ENCODE measurements around the gene BEND3. TPM values are rescaled to one million over a fixed set of nuclear protein-coding genes. Genes with fewer than 3 reads are reported as not detected.

BEND3 gene
- total and polyA plus RNA-seq, 2 of the 8 experiments (the other 6 are each of a cell fraction or from before 2014, with no cell fraction given) = 25.2 to 38.8 TPM

- 85% methylated on average over 2 of the region's 2 CpGs; no CpG with 5 or more reads in 1 of the 2 experiments for whole genome bisulfite sequencing, 2 experiments (ENCODE audit: extremely low coverage in 1 of 2, insufficient coverage in 1 of 2, insufficient read length in 1 of 2, insufficient replicate concordance in 2 of 2, low coverage in 1 of 2, low lambda C conversion rate in 2 of 2, missing lambda C conversion rate in 1 of 2)
- no peaks in the 10 kb centered on the region for H3K79me2 ChIP-seq (ENCODE audit: control insufficient read depth in 1 of 2, insufficient read depth in 2 of 2, low read length in 2 of 2)
- TF ChIP-seq SIX5 (IDR thresholded peaks at IDR 0.05; ENCODE audit: low read depth, low read length) (no peak), SIN3A (conservative IDR thresholded peaks at IDR 0.05 in 1 of 2, IDR thresholded peaks at IDR 0.05 in 1 of 2; ENCODE audit: low read depth in 1 of 2, low read length in 2 of 2) (no peak), PHF8 (conservative IDR thresholded peaks at IDR 0.05; ENCODE audit: low read depth, low read length) (no peak), KDM5A (IDR thresholded peaks at IDR 0.05; ENCODE audit: low read length) (no peak), RAD21 (IDR thresholded peaks at IDR 0.05 in 1 of 2, conservative IDR thresholded peaks at IDR 0.05 in 1 of 2; ENCODE audit: low read depth in 2 of 2, low read length in 2 of 2) (no peak), CTCF (IDR thresholded peaks at IDR 0.05; ENCODE audit: control extremely low read depth in 1 of 3, insufficient read depth in 1 of 3, low read depth in 1 of 3, low read length in 3 of 3) (no peak), TAF7 (optimal IDR thresholded peaks at IDR 0.05; ENCODE audit: borderline replicate concordance, low read depth, low read length) (no peak), HDAC2 (IDR thresholded peaks at IDR 0.05; ENCODE audit: borderline replicate concordance in 1 of 2, low read depth in 2 of 2, low read length in 2 of 2) (no peak), CBX5 (IDR thresholded peaks at IDR 0.05; ENCODE audit: low read depth, low read length) (no peak), TCF12 (IDR thresholded peaks at IDR 0.05; ENCODE audit: low read depth, low read length) (no peak)
These were observed 13.3 kb upstream of the BEND3 start for GRCh38 chr6:107128577-107128976.

More at GRCh38 chr6:107128577-107128976, 13.3 kb upstream of the BEND3 start:
- Histone ChIP-seq H2AK5ac (ENCODE audit: low read depth, low read length) (no peak overlapping the region), H3K9ac (replicated peaks in 1 of 4; ENCODE audit: extremely low read depth in 1 of 4, low read depth in 3 of 4, low read length in 3 of 4) (no peak overlapping the region), H3K4me2 (ENCODE audit: insufficient read depth in 1 of 2, low read depth in 2 of 2, low read length in 2 of 2) (no peak overlapping the region), H2AFZ (ENCODE audit: low read length) (no peak overlapping the region), H3K23ac (ENCODE audit: insufficient read length) (no peak overlapping the region), H3K27ac (ENCODE audit: low read depth, low read length) (no peak overlapping the region), H3K9me3 (ENCODE audit: insufficient read depth in 2 of 2, low read depth in 1 of 2, low read length in 1 of 2) (no peaks in the 10 kb centered on the region), H2BK12ac (ENCODE audit: low read depth, low read length) (no peak overlapping the region), H2BK20ac (ENCODE audit: low read length) (no peak overlapping the region), H3K14ac (ENCODE audit: insufficient read length) (no peak overlapping the region), H4K8ac (ENCODE audit: extremely low read depth, insufficient read depth, low read length) (no peak overlapping the region), H3K4ac (replicated peaks; ENCODE audit: insufficient read length, low read depth, low read length) (no peak overlapping the region), H3K4me1 (replicated peaks in 1 of 4; ENCODE audit: control insufficient read depth in 3 of 4, insufficient read depth in 4 of 4, low read length in 3 of 4) (peaks cover 2 to 16% (median 9%) of the 10 kb centered on the region in 4 experiments), H3K79me1 (ENCODE audit: low read depth, low read length) (no peaks in the 10 kb centered on the region), H3K18ac (ENCODE audit: extremely low read depth, low read length) (no peak overlapping the region), H4K5ac (ENCODE audit: insufficient read length, low read depth, low read length) (no peak overlapping the region), H3K36me3 (ENCODE audit: control insufficient read depth in 2 of 4, insufficient read depth in 4 of 4, low read length in 3 of 4) (no peaks in the 10 kb centered on the region), H3K56ac (replicated peaks; ENCODE audit: insufficient read length, low read depth, low read length) (no peak overlapping the region), H2BK120ac (replicated peaks; ENCODE audit: low read depth, low read length) (no peak overlapping the region), H4K91ac (replicated peaks; ENCODE audit: insufficient read length, low read length) (no peak overlapping the region), H3K23me2 (ENCODE audit: low read depth, low read length) (no peaks in the 10 kb centered on the region), H2BK15ac (ENCODE audit: low read length) (no peak overlapping the region), H4K20me1 (replicated peaks in 1 of 2; ENCODE audit: control insufficient read depth in 1 of 2, insufficient read depth in 2 of 2, low read length in 2 of 2) (no peaks in the 10 kb centered on the region), H3K27me3 (replicated peaks in 1 of 4; ENCODE audit: control insufficient read depth in 3 of 4, extremely low read depth in 1 of 4, insufficient read depth in 3 of 4, low read length in 3 of 4) (no peaks in the 10 kb centered on the region), H3K4me3 (ENCODE audit: extremely low read depth in 1 of 4, insufficient read depth in 2 of 4, low read depth in 3 of 4, low read length in 4 of 4) (no peak overlapping the region), H2BK5ac (ENCODE audit: low read depth, low read length) (no peak overlapping the region)
- DNase-seq (ENCODE audit: low read depth in 1 of 2, low spot score in 2 of 2) (no peak), FAIRE-seq (no peak)
- ChIA-PET CTCF (ENCODE audit: partially characterized antibody) (interaction anchor here (0.7 to 1.0 kb wide), 3 partner anchors 15 to 527 kb away, joined by 3 to 6 read pairs (median 3); no protein-coding TSS in a partner anchor), POLR2A (ENCODE audit: partially characterized antibody) (interaction anchor here (0.6 to 4.4 kb wide), 3 partner anchors 9 to 29 kb away, joined by 3 to 26 read pairs (median 3); partner anchors contain the start of gene BEND3)
